Effector memory CD4-positive, alpha-beta T cell (primary cell): ENCODE data around the gene PWWP3B.

Experiments used
- DNase-seq, 3 donors: peaks; one replicate each; pipeline ENCODE4 v3.0.0-alpha.2; 2020
- H3K27ac ChIP-seq: 2 replicates; pipeline ENCODE4 v1.7.0; 2013; ENCODE audit warnings: mild to moderate bottlenecking, low read length, moderate library complexity; ENCODE audit not compliant: insufficient read depth, poor library complexity, severe bottlenecking
- H3K27me3 ChIP-seq: replicated peaks from 2 replicates; pipeline ENCODE4 v1.7.0; 2013; ENCODE audit warnings: mild to moderate bottlenecking, low read length; ENCODE audit not compliant: insufficient read depth, control insufficient read depth, poor library complexity, severe bottlenecking
- H3K36me3 ChIP-seq: 2 replicates; pipeline ENCODE4 v1.7.0; 2013; ENCODE audit warnings: mild to moderate bottlenecking, low read length, moderate library complexity; ENCODE audit not compliant: control insufficient read depth, insufficient read depth
- H3K4me1 ChIP-seq: 2 replicates; pipeline ENCODE4 v1.7.0; 2013; ENCODE audit warnings: low read length, mild to moderate bottlenecking; ENCODE audit not compliant: control insufficient read depth, insufficient read depth, poor library complexity, severe bottlenecking
- H3K4me3 ChIP-seq: 2 replicates; pipeline ENCODE4 v1.7.0; 2013; ENCODE audit warnings: low read length, low read depth, mild to moderate bottlenecking; ENCODE audit not compliant: insufficient read depth, poor library complexity, severe bottlenecking
- H3K9me3 ChIP-seq: 2 replicates; pipeline ENCODE4 v1.7.0; 2013; ENCODE audit warnings: mild to moderate bottlenecking, low read length, moderate library complexity; ENCODE audit not compliant: control insufficient read depth
- total RNA-seq, 3 donors: gene quantifications; one replicate each; lab custom pipeline; 2026; lab: John Stamatoyannopoulos, UW

Gene PWWP3B
- total RNA-seq: 0 reads per million in 3 donors

DNA sequence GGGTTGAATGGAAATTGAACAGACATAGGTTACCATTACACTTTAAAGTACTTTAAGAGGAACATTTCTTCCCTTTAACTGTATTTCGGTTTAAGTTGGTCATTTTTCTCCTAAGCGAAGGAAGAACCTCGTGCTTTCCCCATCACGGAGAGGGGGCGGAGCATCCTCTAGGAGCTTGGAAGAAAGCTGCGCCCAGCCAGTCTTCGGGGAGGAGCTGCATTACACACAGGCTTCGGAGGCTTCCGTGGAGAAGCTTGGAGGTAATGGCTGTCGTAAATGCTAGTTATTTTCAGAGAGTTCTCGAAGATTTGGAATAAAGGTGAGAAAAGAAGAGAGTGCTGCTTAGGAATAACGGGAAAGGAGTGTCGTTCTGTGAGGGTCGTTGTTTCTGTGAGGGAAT is at the start of gene PWWP3B:
PWWP3B (plus strand) TSS at position 199 of the 400 bp plus-strand sequence. CDS start 37,128 bp downstream, outside the sequence.
- H3K9me3 ChIP-seq: no peaks in the 10 kb centered on the region
- H3K36me3 ChIP-seq: no peaks in the 10 kb centered on the region
- H3K4me1 ChIP-seq: no peaks in the 10 kb centered on the region
- H3K27me3 ChIP-seq: no peaks in the 10 kb centered on the region
- H3K4me3 ChIP-seq: no peak within 1 kb of the TSS
- no peak within 1 kb of the TSS for H3K27ac ChIP-seq
- no peak for DNase-seq

DNA sequence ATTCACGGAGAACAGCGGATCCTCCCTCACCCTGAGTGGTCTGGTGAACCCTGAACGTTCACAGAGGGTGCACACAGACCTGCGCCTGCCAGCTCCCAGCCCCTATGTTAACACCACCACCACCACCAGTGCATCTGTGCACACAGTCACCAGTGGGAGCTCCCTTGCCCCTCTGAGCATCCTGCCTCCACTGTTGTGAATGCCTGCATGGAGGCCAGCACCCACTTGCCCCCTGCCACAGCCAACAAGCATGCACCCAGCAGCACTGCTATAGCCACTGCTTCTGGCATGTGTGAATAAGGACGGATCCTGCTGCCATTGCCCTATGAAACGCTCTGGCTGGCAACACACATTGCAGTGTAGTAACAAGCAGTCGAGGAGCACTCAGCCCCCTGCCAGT is 29.1 kb upstream of the PWWP3B start:
- Histone ChIP-seq H3K27ac (no peak overlapping the region), H3K36me3 (no peaks in the 10 kb centered on the region), H3K27me3 (no peaks in the 10 kb centered on the region), H3K4me1 (no peaks in the 10 kb centered on the region), H3K9me3 (no peaks in the 10 kb centered on the region), H3K4me3 (no peak overlapping the region)
- no peak for DNase-seq

DNA sequence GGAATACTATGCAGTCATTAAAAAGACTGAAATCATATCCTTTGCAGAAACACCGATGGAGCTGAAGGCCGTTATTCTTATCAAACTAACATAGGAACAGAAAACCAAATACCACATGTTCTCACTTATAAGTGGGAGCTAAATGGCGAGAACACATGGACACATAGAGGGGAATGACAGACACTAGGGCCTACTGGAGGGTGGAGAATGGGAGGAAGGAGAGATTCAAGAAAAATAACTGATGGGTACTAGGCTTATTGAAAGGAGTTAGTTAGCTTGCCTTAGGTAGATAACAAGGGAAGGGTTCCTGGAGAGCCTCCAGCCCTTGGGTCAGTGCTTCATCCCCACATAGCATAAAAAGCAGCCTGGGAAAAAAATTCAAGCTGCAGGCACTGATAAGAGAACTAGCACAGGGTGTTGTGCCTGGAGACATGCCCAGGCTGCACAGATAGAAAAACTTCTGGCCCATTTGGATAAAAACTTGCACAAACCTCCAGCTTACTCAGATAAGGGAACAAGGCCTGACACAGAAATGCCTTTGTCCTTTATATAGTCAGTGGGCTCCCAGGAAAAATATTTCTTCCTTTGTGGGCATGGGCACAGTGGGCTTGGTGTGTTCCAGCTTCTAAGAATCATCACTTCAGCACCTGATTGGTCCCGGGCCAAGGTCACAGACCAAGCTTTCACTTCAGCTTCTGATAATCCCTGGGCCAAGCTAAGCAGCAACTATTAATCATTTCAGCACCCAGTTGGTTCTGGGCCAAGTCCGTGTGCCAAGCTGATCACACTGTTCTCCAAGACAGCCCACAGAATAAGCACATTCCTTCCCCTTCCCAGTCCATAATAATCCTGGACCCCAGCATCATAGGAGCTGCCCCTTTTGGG is 23.1 kb upstream of the PWWP3B start:
- no peak overlapping the region for H3K4me3 ChIP-seq

DNA sequence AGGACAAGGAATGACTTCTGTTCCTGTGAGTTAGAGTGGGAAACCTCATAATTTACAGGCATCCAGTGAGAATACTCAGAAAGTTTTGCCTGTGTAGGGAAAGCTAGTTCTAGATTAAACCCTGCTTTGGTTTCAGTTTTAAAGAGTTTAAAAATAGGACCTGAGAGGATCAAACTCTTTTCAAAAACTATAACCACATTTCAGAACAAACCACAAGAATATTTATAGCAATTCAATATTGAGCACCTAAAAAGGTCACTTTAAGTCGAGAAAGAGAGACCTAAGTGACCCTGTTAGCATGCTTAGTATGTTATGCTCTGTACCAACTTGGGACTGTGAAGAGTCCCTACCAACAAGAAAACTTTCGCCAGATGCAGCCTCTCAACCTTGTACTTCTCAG is 17.4 kb upstream of the PWWP3B start:
- H3K27ac ChIP-seq: no peak overlapping the region
- no peak overlapping the region for H3K4me3 ChIP-seq
- no peaks in the 10 kb centered on the region for H3K27me3 ChIP-seq
- no peaks in the 10 kb centered on the region for H3K36me3 ChIP-seq
- H3K9me3 ChIP-seq: no peaks in the 10 kb centered on the region
- no peaks in the 10 kb centered on the region for H3K4me1 ChIP-seq
- no peak for DNase-seq

More for the DNA sequence above, 23.1 kb upstream of the PWWP3B start:
- Histone ChIP-seq H3K9me3 (no peaks in the 10 kb centered on the region), H3K27ac (no peak overlapping the region), H3K36me3 (no peaks in the 10 kb centered on the region), H3K4me1 (no peaks in the 10 kb centered on the region), H3K27me3 (no peaks in the 10 kb centered on the region)
- no peak for DNase-seq

DNA sequence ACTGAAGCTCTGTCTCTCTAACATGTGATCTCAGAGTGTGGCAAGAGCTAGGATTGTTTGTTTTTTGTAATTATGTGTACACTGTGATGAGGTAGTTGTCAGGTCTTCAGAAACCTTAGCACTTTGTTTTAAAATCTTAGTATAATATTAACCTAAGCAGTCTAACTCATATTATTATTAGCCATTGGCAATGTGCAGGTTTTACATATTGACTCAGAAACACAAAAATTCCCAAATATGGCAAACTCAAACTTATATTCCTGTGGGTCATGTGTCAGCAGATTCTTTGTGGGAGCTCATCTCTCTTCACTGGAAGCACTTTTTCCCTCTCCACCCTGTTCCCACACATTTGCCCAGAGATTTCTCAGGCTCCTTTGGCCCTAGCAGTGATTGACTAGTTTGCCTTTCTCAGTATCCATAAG is 8.2 kb upstream of the PWWP3B start:
- H3K4me3 ChIP-seq: no peak overlapping the region
- H3K36me3 ChIP-seq: no peaks in the 10 kb centered on the region
- no peak overlapping the region for H3K27ac ChIP-seq
- no peaks in the 10 kb centered on the region for H3K9me3 ChIP-seq
- H3K27me3 ChIP-seq: no peaks in the 10 kb centered on the region
- H3K4me1 ChIP-seq: no peaks in the 10 kb centered on the region
- DNase-seq: no peak

DNA sequence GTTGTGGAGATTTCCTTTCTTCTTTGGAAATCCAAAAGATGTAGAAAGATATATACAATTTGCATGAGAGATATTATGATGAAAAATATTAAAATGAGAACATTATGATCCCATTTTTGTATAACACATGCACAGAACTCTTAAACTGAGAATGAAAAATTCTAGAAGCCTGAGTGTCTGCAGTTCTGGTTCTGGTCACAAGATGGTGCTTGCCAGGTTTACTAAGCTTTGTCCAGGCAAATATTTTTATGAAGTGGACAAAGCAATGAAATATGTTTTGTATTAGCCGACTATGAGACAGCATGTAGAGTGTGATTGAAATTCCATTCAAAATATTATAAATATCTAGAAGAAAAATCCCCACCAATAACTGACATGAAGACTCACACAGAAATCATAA is 2.2 kb downstream of the PWWP3B start:
- DNase-seq: no peak
- H3K4me1 ChIP-seq: no peaks in the 10 kb centered on the region
- H3K9me3 ChIP-seq: no peaks in the 10 kb centered on the region
- H3K36me3 ChIP-seq: no peaks in the 10 kb centered on the region
- H3K27me3 ChIP-seq: no peaks in the 10 kb centered on the region
- no peak overlapping the region for H3K4me3 ChIP-seq
- no peak overlapping the region for H3K27ac ChIP-seq

DNA sequence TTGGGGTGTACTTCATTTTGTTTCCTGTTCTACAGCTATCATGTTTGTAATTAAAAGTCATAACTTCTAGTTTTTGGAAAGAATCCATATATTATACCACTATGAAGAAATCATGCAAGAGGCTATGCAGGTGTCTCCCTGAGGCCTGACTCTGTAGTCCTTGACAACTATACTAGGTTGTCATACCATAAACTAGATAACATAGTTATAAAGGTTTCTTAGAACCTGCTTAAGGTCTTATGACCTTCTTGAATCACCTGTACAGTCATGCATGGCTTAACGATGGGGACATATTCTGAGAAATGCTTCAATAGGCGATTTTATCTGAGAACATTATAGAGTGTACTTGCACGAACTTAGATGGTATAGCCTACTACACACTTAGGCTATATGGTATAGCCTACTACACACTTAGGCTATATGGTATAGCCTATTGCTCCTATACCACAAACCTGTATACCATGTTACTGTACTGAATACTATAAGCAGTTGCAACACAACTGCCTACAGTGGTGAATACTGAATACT is 3.3 kb downstream of the PWWP3B start:
- Histone ChIP-seq H3K4me3 (no peak overlapping the region), H3K27me3 (no peaks in the 10 kb centered on the region), H3K4me1 (no peaks in the 10 kb centered on the region), H3K27ac (no peak overlapping the region), H3K36me3 (no peaks in the 10 kb centered on the region), H3K9me3 (no peaks in the 10 kb centered on the region)
- no peak for DNase-seq

DNA sequence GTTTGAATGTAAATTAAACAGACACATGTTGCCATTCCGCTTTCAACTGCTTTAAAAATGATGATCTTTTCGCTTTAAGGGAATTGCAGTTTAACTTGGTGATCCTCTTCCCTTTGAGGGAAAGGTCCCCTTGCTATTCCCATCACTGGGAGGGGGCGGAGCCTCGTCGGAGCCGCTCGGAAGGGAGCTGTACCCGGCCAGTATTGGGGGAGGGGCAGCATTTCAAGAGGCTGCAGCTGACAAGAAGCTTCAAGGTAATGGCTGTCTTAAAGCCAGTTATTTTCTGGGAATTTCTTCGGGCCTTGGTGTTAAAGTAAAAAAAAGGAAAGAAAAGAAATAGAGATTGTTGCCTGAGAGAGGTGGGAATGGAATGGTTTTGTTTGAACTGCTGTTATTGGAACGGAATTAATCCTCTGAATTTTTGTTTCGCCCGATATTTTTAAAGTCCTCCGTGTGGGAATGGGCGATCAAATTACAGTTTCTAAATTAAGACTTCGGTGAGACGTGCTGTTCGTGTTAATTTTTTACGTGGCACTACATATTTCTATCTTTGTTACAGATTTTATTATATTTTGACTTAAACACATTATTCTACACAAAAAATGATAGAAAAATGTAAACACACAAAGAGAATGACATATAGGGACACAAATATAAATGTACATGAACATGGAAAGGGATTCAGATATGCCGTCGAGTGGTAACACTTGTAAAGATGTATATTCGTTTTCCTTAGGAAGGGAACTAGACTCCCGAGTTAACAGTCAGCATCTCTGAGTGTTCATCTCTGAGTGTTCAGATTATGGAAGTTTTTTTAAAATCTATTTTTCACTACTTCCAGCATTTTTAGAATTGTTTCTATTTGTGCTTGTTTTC is 9.2 kb downstream of the PWWP3B start:
- Histone ChIP-seq H3K36me3 (no peaks in the 10 kb centered on the region), H3K27ac (no peak overlapping the region), H3K9me3 (no peaks in the 10 kb centered on the region), H3K4me3 (no peak overlapping the region), H3K4me1 (no peaks in the 10 kb centered on the region), H3K27me3 (no peaks in the 10 kb centered on the region)
- no peak for DNase-seq

DNA sequence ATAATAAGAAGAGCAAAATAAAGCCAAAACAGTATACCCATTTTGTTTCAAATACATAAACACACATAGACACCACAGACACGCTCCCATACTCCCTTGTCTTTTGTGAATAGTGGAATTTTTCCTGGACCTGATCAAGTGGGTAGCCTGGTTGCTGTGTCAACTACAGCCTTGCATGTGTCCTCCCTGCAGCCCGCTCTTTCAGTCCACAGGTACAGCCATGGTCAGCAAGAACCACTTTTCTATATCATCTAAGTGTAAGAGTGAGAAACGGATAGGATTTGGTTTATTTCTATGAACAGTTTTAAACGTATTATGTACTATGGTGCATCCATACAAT is 9.8 kb downstream of the PWWP3B start:
- H3K27me3 ChIP-seq: no peaks in the 10 kb centered on the region
- no peaks in the 10 kb centered on the region for H3K9me3 ChIP-seq
- no peaks in the 10 kb centered on the region for H3K36me3 ChIP-seq
- no peak for DNase-seq
- no peak overlapping the region for H3K4me3 ChIP-seq
- H3K4me1 ChIP-seq: no peaks in the 10 kb centered on the region
- no peak overlapping the region for H3K27ac ChIP-seq

DNA sequence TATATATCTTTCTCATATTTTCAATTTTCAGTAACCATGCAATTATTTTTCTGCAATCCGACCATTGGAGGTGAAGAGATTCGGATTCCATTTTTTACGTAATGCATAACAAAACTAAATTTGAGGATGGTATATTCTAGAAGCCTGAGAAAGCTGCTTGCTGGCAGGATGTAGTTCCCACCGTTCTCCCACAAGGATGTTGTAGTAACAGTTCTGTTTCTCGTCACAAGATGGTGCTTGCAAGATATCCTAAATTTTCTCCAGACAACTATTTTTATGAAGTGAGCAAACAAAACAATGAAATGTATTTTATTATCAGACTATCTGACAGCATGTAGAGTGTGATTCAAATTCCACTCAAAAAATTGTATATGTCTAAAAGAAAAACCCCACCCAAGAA is 10.7 kb downstream of the PWWP3B start:
- no peaks in the 10 kb centered on the region for H3K4me1 ChIP-seq
- no peak overlapping the region for H3K27ac ChIP-seq
- no peaks in the 10 kb centered on the region for H3K27me3 ChIP-seq
- no peaks in the 10 kb centered on the region for H3K36me3 ChIP-seq
- DNase-seq: no peak
- H3K9me3 ChIP-seq: no peaks in the 10 kb centered on the region
- H3K4me3 ChIP-seq: no peak overlapping the region
